ENCODE measurements around the gene ZNF148.

ZNF148 gene

DNA sequence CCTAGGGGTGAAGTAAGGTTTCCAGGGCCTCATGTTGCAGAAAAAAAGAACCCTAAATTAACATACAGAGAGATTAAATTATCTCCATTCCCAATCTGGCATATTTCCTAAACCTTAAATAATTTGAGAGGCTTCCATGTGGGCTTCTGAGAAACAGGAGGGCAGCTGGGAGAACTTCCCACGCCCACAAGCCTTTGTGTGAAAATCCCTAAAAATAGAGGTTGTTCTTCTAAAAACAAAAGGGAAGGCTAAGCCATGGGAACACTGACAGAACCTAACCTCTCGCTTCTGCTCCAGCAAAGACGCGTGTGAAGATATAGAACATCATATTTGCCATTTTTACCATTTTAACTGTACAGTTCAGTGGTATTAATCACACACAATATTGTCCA is 161.8 kb downstream of the ZNF148 start:
- no peak for DNase-seq

DNA sequence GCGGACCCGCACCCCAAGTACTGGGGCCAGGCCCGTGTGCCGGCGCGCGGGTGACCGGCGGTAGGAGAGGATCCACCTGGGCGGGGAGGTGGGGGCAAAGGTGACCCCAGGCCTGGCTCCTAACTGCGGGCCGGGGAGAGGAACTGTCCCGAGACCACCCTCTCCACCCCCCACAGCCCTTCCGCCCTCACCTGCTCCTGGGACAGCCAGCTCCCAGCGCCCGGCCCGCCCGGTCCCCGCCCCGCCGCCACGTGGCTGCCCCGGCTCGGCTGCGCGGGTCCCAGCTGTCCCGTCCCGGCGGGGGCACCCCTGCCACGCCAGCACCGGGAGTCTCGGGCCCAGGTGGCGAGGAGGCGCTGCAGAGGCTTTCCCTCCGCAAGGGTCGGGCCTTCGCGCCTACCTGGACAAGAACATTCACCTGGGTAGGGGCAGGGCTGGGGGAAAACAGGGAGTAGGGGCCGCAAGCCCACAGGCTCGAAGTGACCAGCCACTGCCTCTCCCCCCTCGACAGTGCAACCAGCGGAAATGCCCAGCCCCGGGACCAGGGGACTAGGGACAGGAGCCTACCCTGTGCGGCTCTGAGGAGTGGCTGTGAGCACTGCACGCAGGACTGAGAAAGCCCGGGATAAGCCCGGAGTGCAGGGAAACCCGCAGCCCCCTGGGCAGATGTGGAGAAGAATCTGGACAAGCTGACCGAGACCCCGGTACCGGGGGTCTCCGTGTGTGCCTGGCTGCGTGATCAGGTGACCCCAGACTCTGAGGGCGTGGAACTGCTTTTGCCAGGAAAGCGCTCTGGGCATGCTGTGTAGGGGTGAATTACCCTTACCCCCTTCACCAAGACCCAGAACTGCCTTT is 162.4 kb downstream of the ZNF148 start, which contains the start of gene SLC12A8:
Gene SLC12A8, minus strand, starts transcription at position 240 of the 855 bp plus-strand sequence. CDS start 1,399 bp downstream, outside the sequence.
- no peak for DNase-seq

DNA sequence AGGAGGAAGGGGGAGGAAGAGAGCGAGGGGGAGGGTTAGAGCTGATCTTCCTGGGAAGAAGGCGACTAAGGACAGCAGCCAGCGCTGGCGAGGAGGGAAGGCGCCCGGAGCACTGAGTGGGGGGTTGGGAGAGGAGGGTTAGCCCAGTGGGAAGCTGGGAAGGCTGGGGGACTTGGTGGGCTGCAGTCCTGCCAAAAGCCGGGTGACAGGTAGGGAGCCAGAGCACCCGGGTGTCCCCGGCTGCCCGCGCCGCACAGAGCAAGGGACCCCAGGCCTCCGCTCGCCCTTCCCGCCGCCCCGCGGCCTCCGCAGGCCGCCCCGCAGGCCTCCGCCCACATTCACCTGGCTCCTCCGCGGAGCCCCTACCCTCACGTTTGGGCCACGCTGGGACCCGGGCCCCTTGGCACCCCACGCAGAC is 163.0 kb downstream of the ZNF148 start:
- DNase-seq, result no peak

DNA sequence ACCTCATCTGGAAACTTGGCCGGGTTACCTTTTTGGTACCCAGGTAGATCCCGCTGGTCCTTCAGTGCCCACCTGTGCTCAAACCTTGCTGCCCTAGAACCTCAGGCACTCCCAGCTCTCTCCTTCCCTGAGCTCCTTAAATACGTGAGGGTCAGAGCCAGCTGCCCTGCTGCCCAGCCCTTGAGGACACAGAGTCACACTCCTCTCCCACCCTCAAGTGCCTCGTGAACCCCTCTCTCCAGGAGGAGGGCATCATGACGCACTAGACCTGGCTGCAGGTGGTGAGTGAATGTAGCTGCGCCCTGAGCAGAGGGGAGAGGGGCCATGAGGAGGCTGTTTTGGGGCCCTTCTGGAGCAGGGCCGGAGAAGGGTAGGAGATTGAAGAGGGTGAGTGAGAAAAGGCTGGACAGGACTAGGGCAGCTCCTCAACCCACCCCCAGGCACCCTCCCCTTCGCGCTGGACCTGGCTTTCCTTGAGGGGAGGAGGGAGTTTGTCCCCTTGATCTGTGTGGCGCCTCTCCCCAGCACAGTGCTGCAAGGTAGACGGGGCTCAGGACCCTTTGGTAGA is 163.5 kb downstream of the ZNF148 start:
- DNase-seq, result no peak

DNA sequence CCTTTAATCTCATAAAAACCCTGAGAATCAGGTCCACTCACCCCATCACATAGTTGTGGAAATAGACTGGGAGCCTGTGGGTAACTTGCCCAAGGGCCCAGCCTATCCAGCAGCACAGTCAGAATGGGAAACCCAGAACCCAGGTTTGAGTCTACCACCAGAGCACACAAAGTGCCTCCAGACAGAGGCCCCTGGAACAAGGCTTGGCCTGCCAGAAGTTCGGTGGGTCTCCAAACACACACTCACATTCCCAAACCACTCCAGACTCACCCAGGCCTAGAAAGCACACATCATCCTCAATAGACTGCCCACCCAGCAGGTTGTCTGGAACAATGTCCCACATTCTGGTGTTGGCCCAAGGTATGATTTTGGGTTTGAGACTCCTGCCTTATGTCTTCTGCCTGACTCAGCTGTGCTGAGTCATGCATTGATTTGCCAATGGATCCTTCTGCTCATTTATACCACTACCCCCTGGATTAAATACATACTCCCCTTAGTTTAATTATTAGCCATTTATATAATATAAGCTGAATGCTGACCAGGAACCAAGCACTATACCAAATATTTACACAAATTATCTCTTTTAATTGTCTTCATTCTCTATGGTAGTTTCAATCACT is 167.1 kb downstream of the ZNF148 start:
- DNase-seq, result no peak

GRCh38 chr3:125207507-125207906 is 167.6 kb downstream of the ZNF148 start:
- no peak for DNase-seq

- no peak for DNase-seq
Measured at GRCh38 chr3:125206934-125207333, 168.2 kb downstream of the ZNF148 start.

GRCh38 chr3:125203731-125204130 is 171.4 kb downstream of the ZNF148 start:
- no peak for DNase-seq

- no peak for DNase-seq
Measured at GRCh38 chr3:125202197-125202596, 172.9 kb downstream of the ZNF148 start.

DNA sequence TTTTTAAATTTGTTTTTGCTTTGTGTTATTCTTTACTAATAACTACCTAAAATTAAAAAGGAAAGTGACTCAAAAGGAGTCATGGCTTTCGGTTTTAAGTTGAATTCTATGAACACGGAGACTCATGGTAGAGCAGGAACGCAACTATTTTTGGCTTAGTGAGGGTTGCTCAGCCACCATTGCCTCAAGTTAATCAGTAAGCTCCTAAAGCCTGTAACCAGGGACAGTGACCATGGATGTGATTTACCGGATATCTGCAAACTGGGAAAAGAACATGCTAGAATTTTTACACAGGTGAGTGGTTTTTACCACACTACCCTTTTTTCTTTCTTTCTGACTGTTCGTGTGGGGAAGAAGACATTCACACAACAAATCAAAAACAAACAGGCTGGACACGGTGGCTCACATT is 174.4 kb downstream of the ZNF148 start:
- DNase-seq, result no peak

- no peak for DNase-seq
Measured at GRCh38 chr3:125194849-125195601, 180.1 kb downstream of the ZNF148 start.

DNA sequence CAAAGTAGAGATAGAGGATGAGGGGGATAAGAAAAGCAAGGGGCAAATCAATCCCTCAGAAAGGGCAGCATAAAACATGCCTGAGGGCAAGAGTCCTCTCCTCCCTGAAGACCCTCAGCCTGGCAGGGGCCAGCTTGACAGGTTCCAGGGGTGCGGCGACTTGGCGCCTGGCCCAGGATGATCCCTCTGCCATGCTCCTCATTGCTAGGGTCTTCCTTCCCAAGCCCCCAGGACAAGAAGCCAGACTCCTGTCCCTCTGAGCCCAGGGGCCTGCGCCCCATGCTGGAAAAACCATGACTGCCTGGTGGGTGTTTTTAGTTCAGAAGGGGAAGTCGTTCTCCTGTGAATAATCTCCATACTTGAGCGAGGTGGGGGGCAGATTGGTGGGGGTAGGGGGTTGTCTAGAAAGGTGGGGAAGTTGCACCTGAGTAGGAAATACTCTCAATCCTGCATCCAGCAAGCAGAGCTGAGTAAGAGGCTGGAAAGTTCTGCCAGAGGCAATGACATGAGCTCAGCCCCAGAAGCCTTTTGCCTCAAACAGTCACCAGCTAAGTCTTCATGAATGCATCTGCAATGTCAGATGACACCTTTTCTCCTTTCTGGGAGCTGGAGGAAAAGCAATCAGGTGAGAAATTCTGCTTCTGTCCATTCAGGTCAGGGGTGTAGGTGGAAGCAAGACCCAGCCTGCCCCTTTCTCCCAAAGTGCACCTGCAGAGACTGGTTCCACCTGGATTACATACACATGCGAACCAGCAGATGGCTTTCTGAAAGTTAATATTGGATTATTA is 180.9 kb downstream of the ZNF148 start:
- no peak for DNase-seq

DNA sequence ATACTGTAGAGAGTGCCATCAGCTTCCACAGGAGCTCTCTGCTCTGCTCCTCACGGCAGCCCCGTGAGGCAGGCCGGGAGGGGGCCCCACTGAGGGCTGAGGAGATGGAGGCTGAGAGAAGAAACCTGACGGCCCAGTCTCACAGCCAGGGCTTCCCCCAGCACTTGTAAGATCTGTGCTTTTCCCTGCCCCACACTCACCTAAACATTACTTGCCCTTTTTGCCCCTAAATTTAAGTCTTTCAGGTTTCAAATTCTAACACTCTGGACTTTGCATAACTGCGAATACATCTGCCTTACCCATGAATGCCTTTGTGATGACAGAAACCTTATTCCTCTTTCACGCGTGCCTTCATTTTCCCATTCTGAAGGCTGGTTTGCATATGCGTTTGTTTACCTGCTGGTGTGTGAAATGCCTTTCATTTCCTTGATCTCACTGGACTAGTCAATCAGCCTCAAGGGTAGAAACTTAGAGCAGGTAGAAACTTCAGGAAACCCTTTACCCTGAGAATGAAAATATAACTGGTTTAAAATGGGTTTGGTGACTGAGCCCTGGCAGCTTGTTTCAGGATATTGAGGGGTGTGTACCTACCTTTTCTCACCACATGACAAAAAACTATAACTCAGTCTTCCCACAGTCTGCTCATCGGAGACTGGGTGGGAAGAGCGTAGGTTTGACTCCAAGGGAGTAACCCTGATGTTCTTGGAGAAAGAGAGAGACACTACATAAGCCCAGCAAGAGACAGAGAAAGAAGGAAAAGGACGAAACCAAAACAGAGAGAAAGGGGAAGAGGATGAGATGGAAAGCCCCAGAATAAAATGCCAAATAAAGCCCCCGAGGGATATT is 182.7 kb downstream of the ZNF148 start:
- DNase-seq, result no peak

DNA sequence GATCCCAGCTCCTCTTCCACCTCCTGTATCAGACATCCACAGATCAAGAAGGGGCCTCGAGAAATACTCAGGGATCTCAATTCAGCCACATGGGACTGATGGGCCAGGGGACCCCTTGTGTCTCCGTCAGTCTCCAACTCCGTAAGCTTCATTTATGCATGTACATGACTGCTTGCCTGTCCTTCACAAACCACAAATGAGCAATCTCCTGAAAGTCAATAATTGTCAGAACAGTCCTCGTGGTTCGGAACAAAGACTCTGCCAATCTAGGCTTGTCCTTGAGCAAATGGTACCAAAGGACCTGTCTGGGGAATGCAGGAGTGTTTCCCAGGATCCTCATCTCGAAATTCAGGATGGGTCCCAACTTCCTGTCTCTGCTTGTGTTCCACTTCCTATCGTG is 183.4 kb downstream of the ZNF148 start:
- DNase-seq, result no peak

DNA sequence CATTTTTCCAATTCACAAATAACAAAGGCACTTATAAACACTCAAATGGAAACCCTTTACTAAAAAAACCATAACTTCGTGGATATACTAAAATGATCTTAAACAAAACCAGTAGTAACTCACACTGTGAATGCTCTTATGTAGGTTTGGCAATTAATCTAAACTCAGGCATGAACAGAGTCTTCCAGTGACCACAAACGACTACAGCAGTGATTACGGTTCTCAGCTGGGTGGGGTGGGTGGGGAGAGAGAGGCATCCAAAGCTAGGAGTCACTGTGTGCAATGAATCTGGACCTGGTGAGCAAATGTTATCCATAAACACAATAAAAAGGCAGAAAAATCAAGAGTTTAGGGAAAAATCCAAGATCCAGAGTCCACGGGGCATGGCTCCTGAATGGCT is 183.9 kb downstream of the ZNF148 start:
- DNase-seq, result no peak

- no peak for DNase-seq
Measured at GRCh38 chr3:125190786-125191185, 184.3 kb downstream of the ZNF148 start.

DNA sequence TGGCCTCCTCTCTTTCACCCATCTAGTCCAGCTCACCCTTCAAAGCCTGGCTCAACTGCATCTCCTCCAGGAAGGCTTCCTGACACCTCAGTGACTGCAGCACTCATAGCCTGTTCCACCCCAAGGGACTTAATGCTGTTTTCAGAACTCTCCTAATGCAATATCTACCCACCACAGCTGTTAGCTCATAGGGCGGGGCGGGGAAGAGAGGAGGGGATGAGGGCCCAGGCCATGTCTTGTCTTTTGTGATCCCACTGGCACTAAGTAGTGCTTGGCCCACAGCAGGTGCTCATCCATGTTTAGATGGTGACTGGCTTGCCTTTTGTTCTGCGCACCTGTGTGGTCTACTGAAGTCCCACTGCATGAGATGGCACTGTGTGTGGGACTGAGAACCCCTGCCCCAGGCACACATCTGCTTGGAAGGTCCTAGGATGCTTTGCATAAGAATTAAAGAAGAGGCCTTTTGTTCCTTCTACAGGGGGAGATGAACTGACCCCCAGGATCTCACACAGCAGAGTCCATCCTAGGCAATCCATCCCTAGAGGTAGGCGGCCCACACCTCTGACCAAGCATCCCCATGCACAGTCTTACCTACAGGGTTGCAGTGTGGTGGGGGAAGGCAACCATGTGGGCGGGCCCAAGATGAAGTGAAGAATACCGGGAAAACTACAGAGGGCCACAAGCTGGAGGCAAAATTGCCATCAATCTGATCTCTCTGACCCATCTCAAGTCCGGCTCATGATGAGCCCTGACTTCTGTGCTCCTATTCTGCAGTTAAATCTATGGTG is 185.6 kb downstream of the ZNF148 start:
- DNase-seq, result no peak

- DNase-seq, result no peak
Measured at GRCh38 chr3:125188955-125189354, 186.2 kb downstream of the ZNF148 start.

GRCh38 chr3:125187599-125187910 is 187.6 kb downstream of the ZNF148 start:
- no peak for DNase-seq

DNA sequence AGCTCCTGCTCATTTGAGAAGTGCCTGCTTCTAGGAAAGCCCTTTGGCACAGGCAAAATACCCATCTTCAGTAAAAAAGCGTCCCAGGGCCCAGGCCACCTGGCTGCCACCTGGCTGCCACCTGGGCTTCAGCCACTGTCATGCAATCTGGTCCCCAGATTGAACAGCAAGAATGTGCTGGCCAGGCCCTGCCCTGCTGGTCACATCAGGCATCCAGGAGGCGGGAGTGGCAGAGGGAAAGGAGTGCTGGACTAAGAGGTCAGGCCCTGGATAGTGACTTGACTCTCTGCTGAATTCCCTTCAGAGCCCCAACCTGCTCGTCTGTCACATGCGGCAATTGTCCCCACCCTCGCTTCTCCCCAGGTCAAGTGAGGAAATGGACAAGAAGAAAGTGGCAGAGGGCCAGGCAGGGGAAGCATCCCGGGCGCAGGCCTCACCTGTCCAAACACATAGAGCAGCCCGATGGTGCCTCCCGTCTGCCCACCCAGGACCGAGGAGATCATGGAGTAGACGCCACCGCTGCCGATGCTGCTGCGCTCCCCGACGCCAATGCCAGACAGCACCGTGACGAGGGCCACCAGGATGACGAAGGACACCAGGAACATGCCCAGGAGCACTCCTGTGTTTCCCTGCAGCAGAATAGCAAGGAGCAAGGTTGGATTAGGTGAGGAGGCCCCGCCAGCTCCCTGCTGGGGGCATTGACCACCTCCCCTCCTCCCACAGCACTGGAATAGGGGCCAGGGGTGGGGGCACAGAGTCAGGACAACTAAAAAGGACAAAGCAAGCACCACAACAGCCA is 188.1 kb downstream of the ZNF148 start:
- no peak for DNase-seq

Measured in CD4-positive, alpha-beta T cell treated with Interleukin-6 for 4 hours (primary cell).